Spleen (tissue), 11 donors: ENCODE results near the gene RARRES2. TPM values are rescaled to one million over a fixed set of nuclear protein-coding genes. Genes with fewer than 3 reads are reported as not detected.

Source experiments
- DNase-seq: peaks from one replicate; pipeline ENCODE4 v3.0.0-alpha.2; 2020
- H3K27ac ChIP-seq, 8 donors: fragments of 200-600 bp; sonication (generic) in 7 of 8; 1 replicate in 4 of 8; 2 replicates in 4 of 8; pipeline versions ENCODE4 v1.5.0 to v1.8.0; 2016 to 2021; ENCODE audit warnings: inconsistent platforms in 4 of 8, mild to moderate bottlenecking in 4 of 8, moderate library complexity in 1 of 8
- H3K27me3 ChIP-seq, 7 donors: fragments of 200-600 bp; sonication (generic) in 6 of 7; replicated peaks in 1 of 7; 1 replicate in 4 of 7; 2 replicates in 3 of 7; pipeline versions ENCODE4 v1.5.0 to v1.8.0; 2016 to 2021; ENCODE audit warnings: inconsistent platforms in 3 of 7, mild to moderate bottlenecking in 1 of 7
- H3K36me3 ChIP-seq, 6 donors: fragments of 200-600 bp; sonication (generic) in 5 of 6; 1 replicate in 4 of 6; 2 replicates in 2 of 6; pipeline versions ENCODE4 v1.5.0 to v1.8.0; 2016 to 2021; ENCODE audit warnings: inconsistent platforms in 2 of 6
- H3K4me1 ChIP-seq, 6 donors: fragments of 200-600 bp; sonication (generic) in 5 of 6; 1 replicate in 3 of 6; 2 replicates in 3 of 6; pipeline versions ENCODE4 v1.5.0 to v1.8.0; 2016 to 2021; ENCODE audit warnings: inconsistent platforms in 3 of 6
- H3K4me3 ChIP-seq, 8 donors: fragments of 200-600 bp; sonication (generic) in 7 of 8; 1 replicate in 4 of 8; 2 replicates in 4 of 8; pipeline versions ENCODE4 v1.5.0 to v1.8.0; 2016 to 2021; ENCODE audit warnings: inconsistent platforms in 4 of 8, mild to moderate bottlenecking in 4 of 8, moderate library complexity in 2 of 8
- H3K9me3 ChIP-seq, 8 donors: fragments of 200-600 bp; sonication (generic) in 7 of 8; 1 replicate in 4 of 8; 2 replicates in 4 of 8; pipeline versions ENCODE4 v1.5.0 to v1.8.0; 2016 to 2021; ENCODE audit warnings: inconsistent platforms in 4 of 8
- CTCF ChIP-seq, 11 experiments: fragments of 200-600 bp in 7 of 11; fragments of 450-650 bp in 4 of 11; sonication (generic) in 4 of 11; IDR thresholded peaks in 8 of 11; conservative IDR thresholded peaks in 3 of 11; 1 replicate in 7 of 11; 2 replicates in 4 of 11; pipeline versions ENCODE4 v1.4.0 to v1.8.0; 2016 to 2021; ENCODE audit warnings: antibody characterized with exemption in 11 of 11, inconsistent platforms in 4 of 11, mild to moderate bottlenecking in 1 of 11
- POLR2A ChIP-seq, 3 donors: fragments of 450-650 bp; IDR thresholded peaks; one replicate each; pipeline ENCODE4 v1.5.1; 2017; ENCODE audit warnings: antibody characterized with exemption in 3 of 3, mild to moderate bottlenecking in 1 of 3
- POLR2AphosphoS5 ChIP-seq, 3 donors: sonication (generic); formaldehyde crosslinking; IDR thresholded peaks; one replicate each; pipeline ENCODE4 v1.5.1; 2017; ENCODE audit warnings: antibody characterized with exemption in 3 of 3
- WGBS, 5 donors: extraction: QIAGEN DNeasy Blood & Tissue Kit in 3 of 5; methylation state at CpG; one replicate each; pipeline versions ENCODE4 v1.1.5 to v1.1.7; 2013 to 2018; 5-methylcytosine and 5-hydroxymethylcytosine counted together
- intact Hi-C: fragments of 100-400 bp; cut with DNase I; formaldehyde crosslinking; loops from one replicate; pipeline ENCODE4 v1.15.0; 2023; ENCODE audit warnings: low total_unique reads
- polyA plus RNA-seq, 3 donors: library from polyadenylated mRNA; stranded (reverse); fragments of 200-250 nt; gene quantifications; one replicate each; pipeline ENCODE4 v1.2.1, GENCODE V29; 2013
- total RNA-seq, 7 donors: library from RNA; depleted of rRNA in 3 of 7; stranded (reverse); fragments of >200 nt in 3 of 7; fragmentation: NEBNext Ultra II Directional in 4 of 7; extraction: Animal tissue kit (Norgen Biotek cat#: 25700) in 4 of 7; gene quantifications; one replicate each; pipeline versions ENCODE4 v1.1.0 to v1.2.1, GENCODE V29; 2016 to 2021
- donor health status: healthy with polysubstance abuse.
- donor health status: DM: no; HTN: no; CAD: no; lungs with moderate emphysema.
- donor health status: DM: no; HTN: no; CAD: no.
- donor health status: Bipolar disorder and iron deficiency.
- donor health status: healthy.
- donor health status: DM: no; HTN: no; CAD: no.
- donor health status: DM: yes; HTN: yes; CAD: no.

Gene RARRES2
- total and polyA plus RNA-seq, 10 donors = 39.7 to 292 (median 105) TPM

- intact Hi-C loops = no loop called here
- Histone ChIP-seq H3K4me3 (peak overlapping the region; percentile 54 to 94 (median 84)), H3K9me3 (no peaks in the 10 kb centered on the region), H3K27ac (peak overlapping the region; percentile 94 to 99 (median 97)), H3K27me3 (no peaks in the 10 kb centered on the region), H3K36me3 (peaks cover 0 to 44% (median 32%) of the 10 kb centered on the region in 6 donors), H3K4me1 (peaks cover 27 to 93% (median 77%) of the 10 kb centered on the region in 6 donors)
- TF ChIP-seq POLR2A (IDR thresholded peaks at IDR 0.05) (no peak), POLR2AphosphoS5 (IDR thresholded peaks at IDR 0.05) (peak in 2 of 3 donors; percentile 43 to 45), CTCF (IDR thresholded peaks at IDR 0.05 in 8 of 11, conservative IDR thresholded peaks at IDR 0.05 in 3 of 11) (peak in 1 of 11 experiments; percentile 17)
- WGBS, 5 donors = 0 to 2% (median 1%) methylated on average over 29 to 58 of the region's 58 CpGs
- peak; percentile 93 for DNase-seq
Observed at GRCh38 chr7:150368884-150369747, 27.7 kb upstream of the RARRES2 start.

GRCh38 chr7:150368096-150368883, 26.9 kb upstream of the RARRES2 start, which contains the start of gene REPIN1:
Gene REPIN1, plus strand, starts transcription at chr7:150368822. Its CDS starts 890 bp downstream, at chr7:150369712.
- H3K4me1 ChIP-seq = peaks cover 27 to 93% (median 78%) of the 10 kb centered on the region in 6 donors
- peak within 1 kb of the TSS; percentile 54 to 94 (median 84) for H3K4me3 ChIP-seq
- intact Hi-C loops = no loop called here
- 0 to 1% (median 1%) methylated on average over 43 to 85 of the region's 85 CpGs for WGBS, 5 donors
- TF ChIP-seq POLR2A (IDR thresholded peaks at IDR 0.05) (peak in 2 of 3 donors; percentile 27 to 46), POLR2AphosphoS5 (IDR thresholded peaks at IDR 0.05) (peak; percentile 85 to 89 (median 88)), CTCF (IDR thresholded peaks at IDR 0.05 in 8 of 11, conservative IDR thresholded peaks at IDR 0.05 in 3 of 11) (no peak)
- H3K27me3 ChIP-seq = no peaks in the 10 kb centered on the region
- no peaks in the 10 kb centered on the region for H3K9me3 ChIP-seq
- H3K36me3 ChIP-seq = peaks cover 0 to 36% (median 25%) of the 10 kb centered on the region in 6 donors
- DNase-seq = peak; percentile 98
- H3K27ac ChIP-seq = peak within 1 kb of the TSS; percentile 94 to 99 (median 97)

DNA sequence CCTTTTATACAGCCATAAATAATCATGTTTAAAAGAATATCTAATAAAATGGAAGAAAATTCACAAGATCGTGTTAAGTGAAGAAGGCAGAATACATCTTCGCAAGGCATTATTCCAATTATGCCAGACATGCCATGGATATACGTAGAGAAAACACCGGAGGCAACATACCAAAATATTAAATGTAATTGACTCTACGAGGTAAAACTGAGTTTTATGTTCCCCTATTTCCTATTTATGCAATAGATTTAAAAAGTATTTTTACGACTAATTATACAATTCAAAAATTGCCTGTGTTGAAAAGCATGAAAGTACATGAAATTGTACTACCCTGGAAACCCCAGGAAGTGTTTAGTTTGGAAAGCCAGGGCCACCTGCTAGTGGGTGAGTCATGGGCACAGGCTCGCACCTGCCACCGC, 26.3 kb upstream of the RARRES2 start:
- Histone ChIP-seq H3K4me3 (peak overlapping the region; percentile 54 to 94 (median 84)), H3K27ac (peak overlapping the region; percentile 94 to 99 (median 97)), H3K4me1 (peaks cover 27 to 93% (median 75%) of the 10 kb centered on the region in 6 donors), H3K9me3 (no peaks in the 10 kb centered on the region), H3K36me3 (peaks cover 0 to 30% (median 21%) of the 10 kb centered on the region in 6 donors), H3K27me3 (no peaks in the 10 kb centered on the region)
- DNase-seq = no peak
- TF ChIP-seq POLR2A (IDR thresholded peaks at IDR 0.05) (no peak), POLR2AphosphoS5 (IDR thresholded peaks at IDR 0.05) (no peak), CTCF (IDR thresholded peaks at IDR 0.05 in 8 of 11, conservative IDR thresholded peaks at IDR 0.05 in 3 of 11) (no peak)
- 32 to 44% (median 43%) methylated on average over 8 of the region's 8 CpGs for WGBS, 5 donors
- intact Hi-C loops = no loop called here
